Camera-type eye (tissue), 1 donor: Measurements from ENCODE around the gene ZNF487. TPM values are rescaled to one million over a fixed set of nuclear protein-coding genes. Genes with fewer than 3 reads are reported as not detected.

Source experiments
- total RNA-seq: library from RNA; depleted of rRNA; stranded (reverse); fragments of >200 nt; gene quantifications from one replicate; pipeline ENCODE4 v1.2.3, GENCODE V29; 2014

The ZNF487 gene
- total RNA-seq = 19.3 TPM

GRCh38 chr10:43436291-43437140, at the start of gene ZNF487:
Gene ZNF487, plus strand, starts transcription at chr10:43437111. Its CDS starts 38,703 bp downstream, at chr10:43475814.

GRCh38 chr10:43408710-43409384, 28.1 kb upstream of the ZNF487 start, which contains the start of gene HNRNPF:
Gene HNRNPF, minus strand, starts transcription at chr10:43409186. Its CDS starts 21,302 bp downstream, at chr10:43387884.

Other genes with a start within 250 kb of the ZNF487 start
- 1.6 TPM for gene RASGEF1A, start 170.0 kb upstream of the ZNF487 start, total RNA-seq
- gene FXYD4, start 65.5 kb upstream of the ZNF487 start, total RNA-seq = not detected
- 171 TPM for gene HNRNPF, start 27.9 kb upstream of the ZNF487 start, total RNA-seq
- 11.5 TPM for gene ZNF239, start 137.5 kb downstream of the ZNF487 start, total RNA-seq
- gene ZNF485, start 169.3 kb downstream of the ZNF487 start, total RNA-seq = 6.7 TPM
- 51.3 TPM for gene ZNF32, start 211.8 kb downstream of the ZNF487 start, total RNA-seq